ENCODE results near the gene PHYH. TPM values are rescaled to one million over a fixed set of nuclear protein-coding genes. Genes with fewer than 3 reads are reported as not detected.

PHYH gene
- total RNA-seq, 1 experiment from 2014 or later: 13.2 TPM

DNA sequence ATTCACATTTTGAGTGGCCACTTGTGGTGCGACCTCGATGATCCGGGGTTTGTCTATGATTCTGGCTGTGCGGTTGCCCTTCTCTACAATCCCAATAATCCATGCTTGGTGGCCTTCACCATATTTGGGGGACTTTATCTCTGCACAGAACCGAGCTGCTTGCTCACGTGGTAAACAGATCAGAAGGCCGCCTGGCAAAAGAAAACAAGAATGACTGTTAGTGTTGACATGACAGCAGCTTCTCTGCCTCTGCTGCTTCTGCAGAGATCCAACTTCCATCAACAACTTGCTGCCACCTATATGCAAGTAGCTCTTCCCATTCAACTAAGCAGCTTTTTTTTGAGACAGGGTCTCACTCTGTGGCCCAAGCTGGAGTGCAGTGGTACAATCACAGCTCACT lies 19.3 kb upstream of the PHYH start:
- BruUV-seq (replicated peaks): no TSS peak
- Histone ChIP-seq H3K79me2 (ENCODE audit: low read length) (no peaks in the 10 kb centered on the region), H3K4me2 (ENCODE audit: low read length) (no peak overlapping the region), H3K27me3 (ENCODE audit: low read length) (no peaks in the 10 kb centered on the region), H3K4me3 (ENCODE audit: low read length) (no peak overlapping the region), H3K4me1 (ENCODE audit: insufficient read depth, low read length) (no peaks in the 10 kb centered on the region), H3K27ac (ENCODE audit: low read length) (no peak overlapping the region), H3K36me3 (ENCODE audit: low read depth, low read length) (no peaks in the 10 kb centered on the region), H3K9me2 (replicated peaks; ENCODE audit: low read length) (no peaks in the 10 kb centered on the region), H2AFZ (ENCODE audit: low read length) (no peak overlapping the region), H4K20me1 (ENCODE audit: low read length) (no peaks in the 10 kb centered on the region), H3K9me3 (ENCODE audit: low read length) (no peaks in the 10 kb centered on the region), H3F3A (ENCODE audit: low read length, unreplicated experiment) (no peaks in the 10 kb centered on the region), H3K9ac (ENCODE audit: low read length) (no peak overlapping the region)
- ATAC-seq (no peak), DNase-seq (no peak)
- POLR2A ChIA-PET (ENCODE audit: unreplicated experiment): interaction anchor here (0.6 kb wide), 1 partner anchor 17 kb away, joined by 3 read pairs; no protein-coding TSS in a partner anchor
- CTCF ChIA-PET: no interaction called here
- intact Hi-C loops (cut with micrococcal nuclease): no loop called here
- TF ChIP-seq, protein P1, sequence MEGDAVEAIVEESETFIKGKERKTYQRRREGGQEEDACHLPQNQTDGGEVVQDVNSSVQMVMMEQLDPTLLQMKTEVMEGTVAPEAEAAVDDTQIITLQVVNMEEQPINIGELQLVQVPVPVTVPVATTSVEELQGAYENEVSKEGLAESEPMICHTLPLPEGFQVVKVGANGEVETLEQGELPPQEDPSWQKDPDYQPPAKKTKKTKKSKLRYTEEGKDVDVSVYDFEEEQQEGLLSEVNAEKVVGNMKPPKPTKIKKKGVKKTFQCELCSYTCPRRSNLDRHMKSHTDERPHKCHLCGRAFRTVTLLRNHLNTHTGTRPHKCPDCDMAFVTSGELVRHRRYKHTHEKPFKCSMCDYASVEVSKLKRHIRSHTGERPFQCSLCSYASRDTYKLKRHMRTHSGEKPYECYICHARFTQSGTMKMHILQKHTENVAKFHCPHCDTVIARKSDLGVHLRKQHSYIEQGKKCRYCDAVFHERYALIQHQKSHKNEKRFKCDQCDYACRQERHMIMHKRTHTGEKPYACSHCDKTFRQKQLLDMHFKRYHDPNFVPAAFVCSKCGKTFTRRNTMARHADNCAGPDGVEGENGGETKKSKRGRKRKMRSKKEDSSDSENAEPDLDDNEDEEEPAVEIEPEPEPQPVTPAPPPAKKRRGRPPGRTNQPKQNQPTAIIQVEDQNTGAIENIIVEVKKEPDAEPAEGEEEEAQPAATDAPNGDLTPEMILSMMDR (conservative IDR thresholded peaks at IDR 0.05; ENCODE audit: low read depth, low read length): no peak
- TF ChIP-seq EZH2phosphoT487 (IDR thresholded peaks at IDR 0.05; ENCODE audit: borderline replicate concordance, low read length): no peak
- TF ChIP-seq EZH2 (IDR thresholded peaks at IDR 0.05; ENCODE audit: low read length, unreplicated experiment): no peak

DNA sequence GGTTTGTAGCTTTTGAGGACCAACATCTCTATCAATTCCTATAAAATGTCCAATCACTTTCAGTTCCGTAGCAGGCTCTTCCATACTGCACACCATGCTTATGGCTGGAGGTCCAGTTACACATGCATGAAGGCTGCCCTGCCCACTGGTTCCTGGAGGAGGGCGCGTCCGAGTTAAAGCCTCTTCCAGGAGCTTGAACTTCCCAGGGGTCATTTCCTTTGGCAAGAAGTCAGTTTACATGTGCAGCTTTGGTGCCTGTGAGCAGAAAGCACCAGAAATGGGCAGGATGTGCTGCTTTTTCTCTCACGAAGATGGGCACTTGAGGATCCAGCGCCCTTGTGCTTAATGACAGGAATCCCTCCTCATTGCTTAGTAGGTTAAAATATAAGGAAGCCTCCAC lies 17.6 kb upstream of the PHYH start:
- DNase-seq: no peak
- Histone ChIP-seq H3K4me1 (ENCODE audit: insufficient read depth, low read length) (no peaks in the 10 kb centered on the region), H3K27me3 (ENCODE audit: low read length) (no peaks in the 10 kb centered on the region), H3K27ac (ENCODE audit: low read length) (no peak overlapping the region), H3K9me3 (ENCODE audit: low read length) (no peaks in the 10 kb centered on the region), H3K4me2 (ENCODE audit: low read length) (no peak overlapping the region), H3K4me3 (ENCODE audit: low read length) (no peak overlapping the region), H2AFZ (ENCODE audit: low read length) (no peak overlapping the region), H3K9me2 (replicated peaks; ENCODE audit: low read length) (no peaks in the 10 kb centered on the region), H4K20me1 (ENCODE audit: low read length) (no peaks in the 10 kb centered on the region), H3F3A (ENCODE audit: low read length, unreplicated experiment) (no peaks in the 10 kb centered on the region), H3K79me2 (ENCODE audit: low read length) (no peaks in the 10 kb centered on the region), H3K36me3 (ENCODE audit: low read depth, low read length) (no peaks in the 10 kb centered on the region), H3K9ac (ENCODE audit: low read length) (no peak overlapping the region)
- ATAC-seq: no peak
- BruUV-seq (replicated peaks): no TSS peak
- TF ChIP-seq EZH2phosphoT487 (IDR thresholded peaks at IDR 0.05; ENCODE audit: borderline replicate concordance, low read length): no peak
- TF ChIP-seq, protein P1 (conservative IDR thresholded peaks at IDR 0.05; ENCODE audit: low read depth, low read length): no peak
- TF ChIP-seq EZH2 (IDR thresholded peaks at IDR 0.05; ENCODE audit: low read length, unreplicated experiment): no peak
- POLR2A ChIA-PET (ENCODE audit: unreplicated experiment): no interaction called here
- intact Hi-C loops (cut with micrococcal nuclease): no loop called here
- CTCF ChIA-PET: no interaction called here

DNA sequence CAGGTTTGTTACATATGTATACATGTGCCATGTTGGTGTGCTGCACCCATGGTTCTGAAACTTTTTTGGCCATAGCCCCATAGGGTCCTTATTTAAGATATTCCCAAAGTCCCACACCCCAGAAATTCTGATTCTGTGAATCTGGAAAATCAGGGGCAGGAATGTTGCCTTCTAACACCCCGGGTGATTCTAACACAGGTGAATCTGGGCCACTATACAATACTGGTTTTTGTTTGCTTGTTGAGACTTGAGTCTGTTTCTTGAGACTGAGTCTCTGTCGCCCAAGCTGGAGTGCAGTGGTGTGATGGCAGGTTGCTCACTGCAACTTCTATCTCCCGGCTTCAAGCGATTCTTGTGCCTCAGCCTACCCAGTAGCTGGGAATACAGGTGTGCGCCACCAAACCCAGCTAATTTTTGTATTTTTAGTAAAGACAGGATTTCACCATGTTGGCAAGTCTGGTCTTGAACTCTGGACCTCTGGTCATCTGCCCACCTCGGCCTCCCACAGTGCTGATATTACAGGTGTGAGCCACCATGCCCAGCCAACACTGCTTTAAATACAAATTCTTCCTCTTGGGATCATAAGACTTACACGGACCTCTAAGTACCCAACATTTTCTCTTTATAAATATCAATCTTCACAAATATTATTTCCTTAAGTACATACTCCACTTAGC lies 16.9 kb upstream of the PHYH start:
- H3K9me3 ChIP-seq (ENCODE audit: low read length): no peaks in the 10 kb centered on the region
- no peak overlapping the region for H3K27ac ChIP-seq (ENCODE audit: low read length)
- ChIA-PET POLR2A (ENCODE audit: unreplicated experiment) (no interaction called here), CTCF (no interaction called here)
- no peaks in the 10 kb centered on the region for H4K20me1 ChIP-seq (ENCODE audit: low read length)
- BruUV-seq (replicated peaks): no TSS peak
- DNase-seq (no peak), ATAC-seq (no peak)
- TF ChIP-seq EZH2phosphoT487 (IDR thresholded peaks at IDR 0.05; ENCODE audit: borderline replicate concordance, low read length) (no peak), EZH2 (IDR thresholded peaks at IDR 0.05; ENCODE audit: low read length, unreplicated experiment) (no peak)
- TF ChIP-seq, protein P1 (conservative IDR thresholded peaks at IDR 0.05; ENCODE audit: low read depth, low read length): no peak
- no peak overlapping the region for H3K9ac ChIP-seq (ENCODE audit: low read length)
- intact Hi-C loops (cut with micrococcal nuclease): no loop called here
- no peaks in the 10 kb centered on the region for H3K27me3 ChIP-seq (ENCODE audit: low read length)
- H3K4me3 ChIP-seq (ENCODE audit: low read length): no peak overlapping the region
- H3K4me2 ChIP-seq (ENCODE audit: low read length): no peak overlapping the region
- no peaks in the 10 kb centered on the region for H3K4me1 ChIP-seq (ENCODE audit: insufficient read depth, low read length)
- no peaks in the 10 kb centered on the region for H3K36me3 ChIP-seq (ENCODE audit: low read depth, low read length)
- H3K9me2 ChIP-seq (replicated peaks; ENCODE audit: low read length): no peaks in the 10 kb centered on the region
- H3K79me2 ChIP-seq (ENCODE audit: low read length): no peaks in the 10 kb centered on the region
- H3F3A ChIP-seq (ENCODE audit: low read length, unreplicated experiment): no peaks in the 10 kb centered on the region
- H2AFZ ChIP-seq (ENCODE audit: low read length): no peak overlapping the region
